Thyroid gland (tissue), 4 donors: Measurements from ENCODE around the gene PLEKHH1. TPM values are rescaled to one million over a fixed set of nuclear protein-coding genes. Genes with fewer than 3 reads are reported as not detected.

Experiments used
- DNase-seq, 2 donors: peaks; one replicate each; pipeline ENCODE4 v3.0.0-alpha.2; 2019
- H3K27ac ChIP-seq, 3 donors: fragments of 200-600 bp; sonication (generic); 1 replicate in 2 of 3; 2 replicates in 1 of 3; pipeline ENCODE4 v1.5.1; 2016 to 2019; ENCODE audit warnings: mild to moderate bottlenecking in 1 of 3, moderate library complexity in 1 of 3
- H3K27me3 ChIP-seq: fragments of 200-600 bp; sonication (generic); one replicate; pipeline ENCODE4 v1.5.1; 2019
- H3K36me3 ChIP-seq, 2 donors: fragments of 200-600 bp; sonication (generic); one replicate each; pipeline ENCODE4 v1.5.1; 2016 to 2019
- H3K4me1 ChIP-seq, 2 donors: fragments of 200-600 bp; sonication (generic); one replicate each; pipeline ENCODE4 v1.5.1; 2017 to 2019
- H3K4me3 ChIP-seq, 3 donors: fragments of 200-600 bp; sonication (generic); replicated peaks in 1 of 3; 1 replicate in 2 of 3; 2 replicates in 1 of 3; pipeline ENCODE4 v1.5.1; 2016; ENCODE audit warnings: mild to moderate bottlenecking in 1 of 3
- H3K9me3 ChIP-seq: fragments of 200-600 bp; sonication (generic); one replicate; pipeline ENCODE4 v1.5.1; 2017
- CTCF ChIP-seq, 6 experiments: fragments of 200-600 bp in 3 of 6; fragments of 450-650 bp in 3 of 6; sonication (generic) in 3 of 6; IDR thresholded peaks; one replicate each; pipeline ENCODE4 v1.5.1; 2016 to 2019; ENCODE audit warnings: antibody characterized with exemption in 6 of 6, mild to moderate bottlenecking in 2 of 6, inconsistent platforms in 1 of 6, moderate library complexity in 1 of 6
- POLR2A ChIP-seq, 2 donors: fragments of 450-650 bp; IDR thresholded peaks; one replicate each; pipeline ENCODE4 v1.6.1; 2017; ENCODE audit warnings: antibody characterized with exemption in 2 of 2, mild to moderate bottlenecking in 2 of 2, moderate library complexity in 1 of 2
- WGBS, 2 donors: methylation state at CpG; one replicate each; pipeline ENCODE4 v1.1.5; 2017; 5-methylcytosine and 5-hydroxymethylcytosine counted together
- intact Hi-C: fragments of 100-400 bp; cut with DNase I; formaldehyde crosslinking; loops from one replicate; pipeline ENCODE4 v1.15.1; 2023
- total RNA-seq, 4 donors: library from RNA; depleted of rRNA; stranded (reverse); fragments of >200 nt; gene quantifications; one replicate each; pipeline ENCODE4 v1.2.3, GENCODE V29; 2016

Gene PLEKHH1
- total RNA-seq, 4 donors from 2014 or later, result 225 to 336 (median 241) TPM

- WGBS, 2 donors, result 81 to 82% methylated on average over 13 of the region's 13 CpGs
- Histone ChIP-seq H3K36me3 (peaks cover 73 to 93% of the 10 kb centered on the region in 2 donors), H3K9me3 (no peaks in the 10 kb centered on the region), H3K27ac (no peak overlapping the region), H3K4me1 (peaks cover 0 to 9% of the 10 kb centered on the region in 2 donors), H3K27me3 (no peaks in the 10 kb centered on the region), H3K4me3 (no peak overlapping the region)
- no peak for TF ChIP-seq POLR2A (IDR thresholded peaks at IDR 0.05)
- TF ChIP-seq CTCF (IDR thresholded peaks at IDR 0.05), result no peak
- no peak for DNase-seq
- intact Hi-C loops, result loop anchor here (10.0 kb wide), 1 partner anchor 152 kb away; no protein-coding TSS in a partner anchor
These were observed 44.2 kb downstream of the PLEKHH1 start for GRCh38 chr14:67577181-67577808.

- 69 to 73% methylated on average over 15 to 16 of the region's 16 CpGs for WGBS, 2 donors
- DNase-seq, result peak; percentile 38 to 46
- no peak for TF ChIP-seq POLR2A (IDR thresholded peaks at IDR 0.05)
- TF ChIP-seq CTCF (IDR thresholded peaks at IDR 0.05), result no peak
- Histone ChIP-seq H3K4me3 (no peak overlapping the region), H3K9me3 (no peaks in the 10 kb centered on the region), H3K27ac (peak overlapping the region in 1 of 3 donors; percentile 10), H3K4me1 (peaks cover 0 to 9% of the 10 kb centered on the region in 2 donors), H3K36me3 (peaks cover 66 to 95% of the 10 kb centered on the region in 2 donors), H3K27me3 (no peaks in the 10 kb centered on the region)
- intact Hi-C loops, result loop anchor here (10.0 kb wide), 1 partner anchor 153 kb away; no protein-coding TSS in a partner anchor
These were observed 45.0 kb downstream of the PLEKHH1 start for GRCh38 chr14:67577909-67578749.

- H3K36me3 ChIP-seq, result peaks cover 65 to 95% of the 10 kb centered on the region in 2 donors
- DNase-seq, result no peak
- intact Hi-C loops, result loop anchor here (10.0 kb wide), 1 partner anchor 154 kb away; no protein-coding TSS in a partner anchor
These were observed 46.0 kb downstream of the PLEKHH1 start for GRCh38 chr14:67579040-67579439.

GRCh38 chr14:67579636-67580035 lies 46.5 kb downstream of the PLEKHH1 start:
- Histone ChIP-seq H3K4me1 (peaks cover 0 to 9% of the 10 kb centered on the region in 2 donors), H3K4me3 (no peak overlapping the region), H3K27ac (peak overlapping the region; percentile 14 to 31 (median 25)), H3K27me3 (no peaks in the 10 kb centered on the region), H3K36me3 (peaks cover 62 to 90% of the 10 kb centered on the region in 2 donors), H3K9me3 (no peaks in the 10 kb centered on the region)
- peak; percentile 55 to 62 for DNase-seq
- TF ChIP-seq CTCF (IDR thresholded peaks at IDR 0.05) (no peak), POLR2A (IDR thresholded peaks at IDR 0.05) (no peak)
- intact Hi-C loops, result loop anchor here (5.0 to 10.0 kb wide), 2 partner anchors 93 to 155 kb away; partner anchors contain the start of gene VTI1B
- 32 to 52% methylated on average over 7 of the region's 7 CpGs for WGBS, 2 donors

More at GRCh38 chr14:67579040-67579439, 46.0 kb downstream of the PLEKHH1 start:
- Histone ChIP-seq H3K27me3 (no peaks in the 10 kb centered on the region), H3K9me3 (no peaks in the 10 kb centered on the region), H3K4me3 (no peak overlapping the region), H3K4me1 (peaks cover 0 to 9% of the 10 kb centered on the region in 2 donors), H3K27ac (peak overlapping the region in 1 of 3 donors; percentile 31)
- WGBS, 2 donors, result 83 to 85% methylated on average over 15 of the region's 15 CpGs
- TF ChIP-seq POLR2A (IDR thresholded peaks at IDR 0.05) (no peak), CTCF (IDR thresholded peaks at IDR 0.05) (no peak)
